ENCODE results near the gene SLC39A11.
"Not testable (repeated sequence)": the region's sequence is repeated elsewhere in the genome, so short reads cannot be mapped to it uniquely, and the experiment has no call there.

SLC39A11 gene

DNA sequence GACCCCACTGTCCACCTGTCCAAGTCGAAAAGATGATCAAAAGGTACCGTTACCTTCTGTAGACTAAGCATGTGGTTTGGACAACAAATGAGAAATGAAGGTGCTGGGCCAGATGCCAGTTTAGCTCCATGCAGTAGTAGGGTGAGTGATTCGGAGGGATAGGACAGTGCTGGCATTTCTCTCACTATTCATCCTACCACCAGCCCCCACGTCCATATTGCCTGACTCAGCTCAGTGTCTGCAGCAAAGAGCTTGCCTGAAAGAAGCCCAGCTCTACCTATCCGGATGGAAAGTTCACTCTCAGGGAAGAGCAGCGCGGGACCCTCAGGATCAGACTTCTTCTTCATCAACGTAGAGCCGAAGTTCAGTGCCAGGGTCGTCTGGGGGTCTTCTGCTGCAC lies 145.0 kb downstream of the SLC39A11 start:
- no peak for DNase-seq (ENCODE audit: low read depth)

DNA sequence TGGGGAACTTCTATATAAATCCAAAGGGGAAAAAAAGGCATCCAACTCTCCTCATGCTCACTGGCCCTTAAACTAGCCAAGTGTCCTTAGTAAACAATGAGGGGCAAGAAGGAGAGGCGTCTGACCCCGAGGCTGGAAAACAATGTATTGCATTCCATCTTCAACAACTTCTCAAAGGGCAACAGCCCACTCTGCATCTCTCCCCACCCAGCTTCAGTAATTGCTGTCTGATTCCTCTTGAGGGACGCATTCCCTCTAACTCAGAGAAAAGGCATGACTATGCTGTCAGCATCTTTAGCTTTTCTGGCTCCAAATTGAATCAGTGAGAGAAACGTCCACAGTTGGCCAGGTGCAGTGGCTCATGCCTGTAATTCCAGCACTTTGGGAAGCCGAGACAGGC lies 145.8 kb downstream of the SLC39A11 start:
- DNase-seq (ENCODE audit: low read depth) = no peak

DNA sequence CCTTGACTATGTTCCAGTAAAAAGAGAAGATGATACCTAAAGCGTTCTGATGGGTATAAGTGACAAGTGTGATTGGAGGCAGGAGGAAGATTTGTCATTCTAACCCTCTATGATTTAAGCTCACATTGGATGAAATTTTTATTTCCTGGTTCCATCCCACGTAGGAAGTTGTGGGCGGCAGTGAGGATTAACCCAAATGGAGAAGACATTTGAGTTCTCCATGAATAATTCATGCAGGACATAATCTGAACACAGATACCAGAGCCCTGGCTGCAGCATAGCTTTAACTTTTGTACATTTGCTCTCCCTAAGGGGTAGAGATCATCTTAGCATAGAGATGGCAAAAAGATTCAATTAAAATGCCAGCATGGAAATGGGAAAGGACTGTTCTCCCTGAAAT lies 146.3 kb downstream of the SLC39A11 start:
- DNase-seq (ENCODE audit: low read depth) = no peak

DNA sequence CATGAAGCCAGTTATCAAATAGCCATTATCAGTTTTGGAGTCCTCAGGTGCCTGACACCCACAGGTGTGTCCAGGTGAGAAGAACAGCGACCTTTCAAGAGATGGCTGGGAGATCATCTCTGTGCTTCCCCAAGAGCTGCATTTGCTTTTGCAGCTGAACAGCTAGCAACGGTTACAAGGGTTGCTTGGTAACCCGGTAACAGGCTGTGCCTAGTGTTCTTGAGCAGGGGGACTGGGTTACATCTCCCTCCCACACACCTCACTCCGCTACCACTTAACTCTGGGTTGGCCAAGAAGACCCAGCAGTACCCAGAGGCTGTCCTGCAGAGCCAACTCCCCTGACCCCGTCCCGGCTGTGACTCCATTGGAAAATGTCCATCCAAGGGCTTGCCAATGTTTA lies 147.0 kb downstream of the SLC39A11 start:
- DNase-seq (ENCODE audit: low read depth) = no peak

DNA sequence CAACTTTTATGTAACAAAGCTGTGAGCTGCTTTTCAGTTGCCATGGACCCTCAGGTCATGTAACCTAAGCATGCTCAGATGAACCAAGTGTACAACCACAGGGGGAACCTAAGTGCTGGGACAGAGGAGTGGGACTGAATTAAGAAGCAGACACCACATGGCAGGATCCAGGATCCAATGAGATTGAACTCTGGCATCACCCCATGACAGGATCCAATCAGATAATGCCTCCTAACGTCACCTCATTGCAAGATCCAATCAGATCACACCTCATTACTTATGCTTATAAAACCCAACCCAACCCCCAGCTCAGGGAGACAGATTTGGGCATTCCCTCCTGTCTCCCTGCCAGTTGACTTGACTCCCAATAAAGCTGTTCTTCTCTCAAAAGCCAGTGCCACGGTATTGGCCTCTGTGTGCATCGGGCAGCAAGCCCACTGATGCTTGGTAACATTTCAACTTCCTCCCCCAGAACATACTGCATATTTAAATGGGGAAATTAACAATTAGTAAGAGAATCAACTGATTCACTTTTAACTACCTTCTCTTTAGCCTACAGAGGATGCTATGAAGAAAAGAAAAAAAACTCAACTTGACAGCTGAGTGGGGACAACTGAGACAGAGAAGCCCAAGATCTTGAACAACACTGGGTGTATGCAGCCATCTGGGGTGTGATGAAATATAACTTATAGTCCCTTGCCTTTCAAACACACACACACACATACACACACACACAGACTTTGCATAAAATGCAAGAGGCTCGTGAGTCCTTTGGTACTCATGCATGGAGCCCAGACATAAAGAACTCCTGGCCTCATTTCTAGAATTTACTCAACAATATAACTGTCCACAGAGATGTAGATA lies 148.4 kb downstream of the SLC39A11 start:
- DNase-seq (ENCODE audit: low read depth) = no peak

DNA sequence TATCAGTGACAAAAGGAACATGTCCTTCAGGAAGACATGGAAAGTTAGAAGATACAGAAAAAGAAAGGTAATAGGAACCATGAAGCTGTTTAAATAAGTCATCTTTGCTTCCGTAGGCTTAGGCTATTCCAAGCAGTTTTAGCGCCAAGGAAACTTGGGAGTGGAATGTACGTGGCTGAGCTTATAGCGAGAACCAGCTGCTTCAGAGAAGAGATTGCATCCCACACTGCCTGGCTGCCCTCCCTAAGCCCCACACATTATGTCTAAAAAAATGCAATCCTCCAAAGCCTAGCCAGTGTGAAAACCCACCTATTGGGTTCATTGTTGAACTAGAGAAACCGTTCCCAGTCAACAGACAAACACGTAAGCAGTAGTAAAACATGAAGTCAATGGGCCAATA lies 149.9 kb downstream of the SLC39A11 start:
- DNase-seq (ENCODE audit: low read depth) = no peak

DNA sequence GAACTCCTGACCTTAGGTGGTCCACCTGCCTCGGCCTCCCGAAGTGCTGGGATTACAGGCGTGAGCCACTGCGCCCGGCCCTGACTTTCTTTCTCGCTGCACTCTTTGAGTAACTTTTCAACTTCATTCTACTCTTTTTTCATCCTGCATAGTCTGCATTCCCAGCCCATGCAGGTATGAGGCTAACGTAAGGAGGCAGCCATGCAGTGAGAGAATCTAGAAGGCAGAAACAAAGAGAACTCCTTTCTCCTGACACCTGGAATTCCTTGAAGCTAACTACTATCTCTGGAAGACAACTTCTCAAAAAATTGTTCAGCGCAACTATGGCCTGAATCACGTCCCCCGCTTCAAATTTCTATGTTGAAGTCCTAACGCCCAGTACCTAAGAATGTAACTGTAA lies 152.0 kb downstream of the SLC39A11 start:
- DNase-seq (ENCODE audit: low read depth) = no peak

DNA sequence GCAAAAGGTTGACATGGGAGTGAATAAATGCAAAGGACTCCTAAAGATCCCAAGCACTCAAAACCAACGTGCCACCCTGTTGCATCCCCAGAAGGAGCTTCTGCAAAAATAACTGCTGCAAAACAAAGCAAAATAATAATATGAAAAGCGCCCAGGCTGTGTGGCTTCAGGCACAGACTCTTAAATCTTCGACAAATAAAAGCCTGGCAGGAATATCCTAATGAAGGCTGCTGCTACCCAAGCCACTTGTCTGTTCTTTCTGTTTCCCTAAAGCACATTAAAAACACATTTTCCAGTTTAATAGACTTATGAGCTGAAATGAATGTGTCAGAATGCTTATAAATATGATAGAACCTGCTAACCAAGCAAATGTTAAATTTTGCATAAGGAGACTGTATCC lies 154.0 kb downstream of the SLC39A11 start:
- DNase-seq (ENCODE audit: low read depth) = no peak

DNA sequence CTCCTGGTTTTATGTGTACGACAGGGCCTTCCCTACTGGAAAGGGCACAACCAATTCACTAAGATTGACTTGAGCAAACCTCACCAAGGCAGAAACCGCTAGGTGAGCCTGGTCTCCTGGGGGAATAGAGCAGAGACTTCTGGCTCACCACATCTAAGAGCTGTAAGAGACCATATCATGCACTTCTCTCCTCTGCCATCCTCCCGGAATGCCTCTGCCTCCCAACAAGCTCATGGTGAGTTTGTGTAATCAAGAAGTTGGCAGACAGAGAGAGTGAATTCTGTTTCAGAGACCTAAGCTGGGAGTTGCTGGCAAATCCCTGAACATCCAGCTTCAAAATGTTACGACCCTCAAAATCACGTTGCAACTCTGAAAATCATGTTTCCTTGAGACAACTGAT lies 154.8 kb downstream of the SLC39A11 start:
- no peak for DNase-seq (ENCODE audit: low read depth)

DNA sequence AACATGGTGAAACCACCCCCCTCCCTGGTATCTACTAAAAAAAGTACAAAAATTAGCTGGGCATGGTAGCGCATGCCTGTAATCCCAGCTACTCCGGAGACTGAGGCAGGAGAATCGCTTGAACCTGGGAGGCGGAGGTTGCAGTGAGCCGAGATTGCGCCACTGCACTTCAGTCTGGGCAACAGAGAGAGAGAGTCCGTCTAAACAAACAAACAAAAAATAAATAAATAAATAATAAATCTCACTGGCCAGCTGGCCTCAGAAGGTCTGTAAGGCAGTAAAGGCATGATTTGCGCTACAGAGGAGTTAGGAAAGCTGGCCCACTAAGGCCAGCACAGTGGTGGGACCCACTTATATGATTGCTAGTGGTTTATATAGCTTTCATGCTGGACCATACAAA lies 155.2 kb downstream of the SLC39A11 start:
- not testable (repeated sequence) for DNase-seq (ENCODE audit: low read depth)

DNA sequence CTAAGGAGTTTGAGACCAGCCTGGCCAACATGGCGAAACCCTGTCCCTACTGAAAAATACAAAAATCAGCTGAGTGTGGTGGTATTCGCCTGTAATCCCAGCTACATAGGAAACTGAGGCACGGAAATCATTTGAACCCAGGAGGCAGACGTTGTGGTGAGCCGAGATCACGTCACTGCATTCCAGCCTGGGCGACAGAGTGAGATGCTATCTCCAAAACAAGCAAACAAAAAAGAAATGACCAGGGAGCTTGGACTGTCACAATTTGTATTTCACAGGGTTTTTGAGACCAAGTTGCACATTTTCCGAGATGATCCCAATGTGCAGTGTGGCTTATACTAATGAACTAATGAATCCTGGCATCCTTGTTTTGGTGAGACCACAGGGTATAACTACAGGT lies 156.5 kb downstream of the SLC39A11 start:
- DNase-seq (ENCODE audit: low read depth) = no peak

DNA sequence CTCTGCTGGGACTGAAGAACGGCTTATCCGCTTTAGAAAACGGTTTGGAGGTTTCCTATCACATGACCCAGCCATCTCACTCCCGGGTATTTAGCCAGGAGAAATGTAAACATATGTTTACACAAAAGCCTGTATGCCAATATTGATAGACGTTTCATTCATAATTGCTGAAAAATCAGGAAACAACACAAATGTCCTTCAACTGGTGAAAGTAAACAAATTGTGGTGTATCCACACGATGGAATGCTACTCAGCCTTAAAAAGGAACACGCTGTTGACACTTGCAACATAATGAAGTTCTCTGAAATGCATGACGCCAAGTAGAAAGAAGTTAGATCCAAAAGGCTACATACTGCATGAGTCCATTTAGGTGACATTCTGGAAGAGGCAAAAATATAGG lies 157.6 kb downstream of the SLC39A11 start:
- no peak for DNase-seq (ENCODE audit: low read depth)

DNA sequence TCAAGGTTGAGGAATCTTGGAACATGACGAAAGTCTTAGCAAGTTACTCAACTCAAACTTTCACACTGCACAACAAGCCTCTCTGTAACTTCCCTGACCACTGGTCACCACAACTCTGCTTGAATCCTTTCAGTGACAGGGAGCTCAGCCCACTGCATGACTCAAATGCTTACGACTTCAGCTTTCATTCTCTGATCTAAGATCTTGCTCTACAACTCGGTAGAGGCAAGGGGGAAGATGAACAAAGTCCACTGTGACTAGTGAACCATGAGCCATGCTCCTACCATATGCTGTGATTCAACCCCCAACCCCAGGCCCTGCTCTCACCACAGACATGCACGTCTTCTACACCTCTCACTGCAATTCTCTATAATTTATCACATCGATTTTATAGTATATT lies 160.9 kb downstream of the SLC39A11 start:
- no peak for DNase-seq (ENCODE audit: low read depth)

DNA sequence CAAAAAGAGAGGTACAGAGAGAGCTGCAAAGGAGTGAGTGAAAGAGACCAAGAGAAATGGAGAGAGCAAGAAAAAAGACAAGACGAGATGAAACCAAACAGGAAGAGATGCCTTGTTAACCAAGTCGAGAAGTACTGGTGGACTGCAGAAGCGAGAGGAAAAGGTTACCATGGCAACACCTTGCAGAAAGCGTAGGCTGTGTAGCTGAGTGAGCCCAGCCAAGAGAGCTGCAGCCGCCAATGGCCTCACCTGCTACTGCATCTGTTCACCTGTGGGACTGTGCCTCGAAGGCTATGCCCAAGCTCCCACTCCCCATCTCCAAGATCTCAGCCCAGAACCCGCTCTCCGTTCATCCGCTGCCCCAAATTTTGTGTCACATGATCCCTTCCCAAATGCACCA lies 161.3 kb downstream of the SLC39A11 start:
- no peak for DNase-seq (ENCODE audit: low read depth)

DNA sequence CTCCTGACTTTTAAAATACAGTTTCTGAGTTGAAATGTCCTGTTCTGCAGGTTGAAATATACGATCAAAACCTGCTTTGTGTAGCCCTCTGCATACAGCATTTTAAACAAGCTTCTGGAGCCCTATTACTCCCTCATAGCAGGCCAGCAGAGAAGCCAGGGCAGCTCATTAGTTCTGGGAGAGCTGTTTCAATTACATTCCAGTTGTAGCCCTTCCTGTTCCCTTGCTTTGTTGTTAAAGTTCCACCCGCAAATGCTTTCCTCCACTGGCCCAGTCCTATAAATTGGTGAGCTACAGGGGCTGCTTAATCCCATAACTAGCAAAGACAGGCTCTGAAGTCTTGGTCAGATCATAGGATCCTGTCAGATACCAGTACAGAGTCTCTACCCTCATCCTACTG lies 162.5 kb downstream of the SLC39A11 start:
- no peak for DNase-seq (ENCODE audit: low read depth)

DNA sequence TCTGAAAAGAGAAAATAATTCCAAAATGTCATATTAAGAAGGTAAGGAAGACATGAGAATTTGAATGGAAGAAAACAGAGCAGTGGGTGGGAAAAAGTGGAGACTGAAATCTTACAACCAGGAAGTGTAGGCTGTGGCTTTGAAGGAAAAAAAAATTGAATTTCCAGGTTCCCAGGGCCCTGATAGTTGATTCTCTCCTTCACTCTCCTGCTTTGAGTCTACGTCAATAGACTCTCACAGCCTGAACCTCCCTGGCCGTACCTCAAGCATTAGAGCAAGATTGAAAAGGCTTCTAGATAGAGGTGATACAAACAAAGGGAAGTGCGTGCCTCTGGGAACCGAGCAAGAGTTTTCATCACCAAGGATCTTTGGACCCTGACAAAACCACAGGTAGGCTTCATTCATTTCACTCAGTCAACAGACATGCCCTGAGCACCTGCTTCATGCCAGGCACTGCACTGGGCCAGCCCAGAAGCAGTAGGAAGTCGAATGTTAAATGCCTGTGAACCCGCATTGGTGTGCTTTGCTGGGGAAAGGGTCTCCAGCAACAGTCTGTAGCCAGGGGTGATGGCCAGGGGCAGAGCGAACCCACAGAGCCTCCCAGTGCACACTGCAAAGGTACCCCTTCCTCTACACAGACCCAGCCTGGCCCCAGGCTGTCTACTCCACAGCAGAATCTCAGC lies 163.9 kb downstream of the SLC39A11 start:
- DNase-seq (ENCODE audit: low read depth) = no peak

DNA sequence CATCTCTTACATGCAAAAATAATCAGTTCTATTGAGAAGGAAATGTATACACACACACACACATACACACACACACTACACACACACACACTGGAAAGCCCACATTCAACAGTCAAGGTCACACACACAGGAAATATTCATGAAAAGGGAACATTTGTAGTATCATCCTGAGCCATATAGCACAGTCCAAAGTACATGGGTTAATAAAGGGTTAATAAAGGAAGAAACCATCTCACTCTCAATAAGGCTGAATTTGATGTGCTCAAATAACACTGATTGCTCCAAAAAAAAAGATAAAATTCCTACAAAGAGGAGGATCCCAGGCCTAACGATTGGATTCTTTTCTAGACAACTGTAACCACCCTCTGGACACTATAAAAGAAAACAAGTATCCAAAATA lies 164.7 kb downstream of the SLC39A11 start:
- no peak for DNase-seq (ENCODE audit: low read depth)

DNA sequence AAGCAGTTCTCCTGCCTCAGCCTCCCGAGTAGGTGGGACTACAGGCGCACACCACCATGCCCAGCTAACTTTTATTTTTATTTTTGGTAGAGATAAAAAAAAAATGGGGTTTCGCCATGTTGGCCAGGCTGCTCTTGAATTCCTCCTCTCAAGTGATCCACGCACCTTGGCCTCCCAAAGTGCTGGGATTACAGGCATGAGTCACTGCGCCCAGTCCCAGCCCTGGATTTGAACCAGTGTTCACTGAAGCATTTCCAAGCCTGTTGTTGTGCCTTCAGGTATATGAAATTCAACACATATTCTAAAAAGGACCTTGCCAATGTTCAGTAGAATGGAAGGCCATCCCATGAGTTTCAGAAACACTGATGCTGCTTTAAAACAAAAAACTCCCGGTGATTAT lies 165.3 kb downstream of the SLC39A11 start:
- DNase-seq (ENCODE audit: low read depth) = no peak

DNA sequence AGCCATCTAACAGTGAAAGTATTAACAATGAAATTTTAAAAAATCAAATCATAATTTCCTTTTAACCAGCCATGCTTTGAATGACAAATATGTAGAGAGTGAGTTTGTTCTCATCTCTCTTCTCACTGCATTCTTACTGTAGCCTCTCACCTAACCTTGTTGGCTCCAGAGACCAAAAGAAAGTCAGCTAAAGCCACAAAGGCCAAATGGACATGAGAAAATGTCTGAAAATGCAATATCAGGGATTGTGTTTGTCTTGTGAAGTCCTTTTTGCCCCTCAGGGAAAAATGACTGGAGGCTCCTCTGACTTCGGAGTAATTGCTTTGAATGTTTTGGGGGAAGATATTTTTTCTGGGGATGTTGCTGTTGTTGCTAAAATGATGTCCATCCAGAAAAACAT lies 166.3 kb downstream of the SLC39A11 start:
- no peak for DNase-seq (ENCODE audit: low read depth)

DNA sequence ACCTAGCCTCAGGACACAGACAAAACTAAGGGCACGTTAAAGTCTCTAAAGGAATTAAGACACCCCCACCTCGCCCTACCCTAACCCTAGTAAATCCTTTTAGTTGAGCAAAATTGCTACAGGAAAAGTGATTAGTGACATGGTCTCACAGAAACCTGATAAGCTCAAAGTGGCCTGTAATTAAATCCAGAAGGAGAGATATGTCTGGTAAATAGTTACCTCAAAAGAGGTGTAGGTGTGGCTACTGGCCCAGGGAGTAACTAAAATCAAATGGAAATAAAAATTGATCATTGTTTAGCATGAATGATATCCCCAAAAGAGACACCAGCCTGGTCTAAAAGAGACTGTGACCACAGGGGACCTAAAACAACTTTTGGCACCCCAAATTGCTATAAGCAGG lies 168.3 kb downstream of the SLC39A11 start:
- no peak for DNase-seq (ENCODE audit: low read depth)

DNA sequence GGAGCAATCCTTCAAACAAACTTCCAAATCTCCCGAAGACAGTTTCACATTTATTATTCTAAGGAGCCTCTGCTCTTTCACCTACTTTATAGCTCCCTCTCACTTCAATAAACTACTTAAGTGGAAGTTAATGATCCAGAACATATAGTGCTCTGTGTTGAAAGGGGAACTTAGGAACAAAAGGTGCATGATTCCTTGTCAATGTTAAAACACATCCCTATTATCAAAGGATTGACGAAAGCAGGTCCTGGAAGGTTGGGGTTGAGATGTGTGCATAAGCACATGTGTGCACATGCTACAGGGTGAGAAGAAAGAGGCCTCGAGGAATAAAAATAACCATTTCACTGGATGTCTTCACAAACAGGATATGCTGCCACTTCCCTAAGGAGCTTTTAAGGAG lies 170.3 kb downstream of the SLC39A11 start:
- no peak for DNase-seq (ENCODE audit: low read depth)

DNA sequence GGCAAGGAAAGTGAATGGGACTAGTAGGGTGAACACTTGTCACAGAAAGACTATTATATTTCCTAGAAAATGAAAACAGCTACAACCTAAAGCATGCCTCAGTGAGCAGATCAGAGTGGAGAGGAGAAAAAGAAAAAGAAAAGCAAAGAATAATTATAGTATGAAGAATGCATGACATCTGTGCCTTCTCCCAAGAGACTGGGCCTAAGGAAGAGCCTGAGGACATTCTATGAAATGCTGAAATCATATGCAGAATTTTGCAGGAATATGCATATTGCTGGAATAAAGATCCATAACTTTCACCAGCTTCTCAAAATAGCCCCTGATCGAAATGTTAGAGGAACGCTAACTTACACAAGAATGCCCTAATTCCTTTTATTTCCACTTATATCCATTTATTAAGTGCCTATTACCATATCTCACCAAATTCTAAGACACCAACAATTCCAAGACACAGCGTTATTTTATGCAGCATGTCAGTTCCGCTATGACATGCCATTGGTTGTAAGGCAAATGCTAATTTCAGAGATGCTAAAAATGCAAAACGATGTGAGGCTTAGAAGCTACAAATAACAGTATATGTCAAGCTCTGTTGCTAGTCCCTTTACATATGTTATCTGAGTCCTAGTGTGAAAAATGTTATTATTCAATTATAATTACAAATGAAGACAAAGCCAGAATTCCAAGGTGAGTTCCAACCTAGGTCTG lies 171.0 kb downstream of the SLC39A11 start:
- no peak for DNase-seq (ENCODE audit: low read depth)

DNA sequence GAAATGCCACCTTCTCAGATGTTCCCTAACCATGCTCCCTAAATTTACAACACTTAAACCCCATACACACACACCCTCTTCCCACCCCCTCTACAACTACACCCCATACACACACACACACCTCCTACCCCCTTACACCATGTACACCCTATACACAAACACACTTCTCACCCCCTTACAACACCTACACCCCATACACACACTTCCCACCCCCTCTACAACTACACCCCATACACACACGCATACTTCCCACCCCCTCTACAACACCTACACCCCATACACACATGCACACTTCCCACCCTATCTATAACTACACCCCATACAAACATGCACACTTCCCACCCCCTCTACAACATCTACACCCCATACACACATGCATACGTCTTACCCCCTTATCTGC lies 172.0 kb downstream of the SLC39A11 start:
- no peak for DNase-seq (ENCODE audit: low read depth)

Measured in amniotic epithelial cell (primary cell).